Breast epithelium (tissue), 4 donors: ENCODE measurements around the gene PDGFD. TPM values are rescaled to one million over a fixed set of nuclear protein-coding genes. Genes with fewer than 3 reads are reported as not detected.

Experiments used
- DNase-seq, 2 donors: peaks; one replicate each; pipeline ENCODE4 v3.0.0-alpha.2; 2019; ENCODE audit warnings: low spot score in 2 of 2
- H3K27ac ChIP-seq, 2 donors: fragments of 200-600 bp; sonication (generic) in 1 of 2; one replicate each; pipeline ENCODE4 v1.5.1; 2016 to 2019; ENCODE audit warnings: mild to moderate bottlenecking in 1 of 2
- H3K27me3 ChIP-seq, 2 donors: fragments of 200-600 bp; sonication (generic) in 1 of 2; one replicate each; pipeline versions ENCODE4 v1.5.1 to v1.6.0; 2017 to 2019; ENCODE audit warnings: control low read depth in 1 of 2, mild to moderate bottlenecking in 1 of 2
- H3K36me3 ChIP-seq: fragments of 200-600 bp; one replicate; pipeline ENCODE4 v1.5.1; 2019
- H3K4me1 ChIP-seq, 2 donors: fragments of 200-600 bp; sonication (generic); one replicate each; pipeline ENCODE4 v1.5.1; 2016 to 2019; ENCODE audit warnings: control low read depth in 1 of 2
- H3K4me3 ChIP-seq, 3 donors: fragments of 200-600 bp; sonication (generic); 1 replicate in 2 of 3; 2 replicates in 1 of 3; pipeline ENCODE4 v1.5.1; 2016 to 2019; ENCODE audit warnings: mild to moderate bottlenecking in 3 of 3, moderate library complexity in 2 of 3
- H3K9me3 ChIP-seq, 2 donors: fragments of 200-600 bp; sonication (generic) in 1 of 2; one replicate each; pipeline ENCODE4 v1.5.1; 2016 to 2019; ENCODE audit warnings: control low read depth in 1 of 2
- CTCF ChIP-seq, 3 donors: fragments of 450-650 bp; IDR thresholded peaks; one replicate each; pipeline ENCODE4 v1.5.1; 2016 to 2017; ENCODE audit warnings: antibody characterized with exemption in 3 of 3, mild to moderate bottlenecking in 3 of 3, moderate library complexity in 3 of 3
- POLR2A ChIP-seq: fragments of 450-650 bp; IDR thresholded peaks from one replicate; pipeline ENCODE4 v1.6.1; 2016; ENCODE audit warnings: antibody characterized with exemption, mild to moderate bottlenecking, moderate library complexity
- POLR2AphosphoS5 ChIP-seq, 3 donors: sonication (generic); formaldehyde crosslinking; IDR thresholded peaks; one replicate each; pipeline ENCODE4 v1.6.1; 2017; ENCODE audit warnings: antibody characterized with exemption in 3 of 3
- intact Hi-C: fragments of 100-400 bp; cut with DNase I; formaldehyde crosslinking; loops from one replicate; pipeline ENCODE4 v1.15.1; 2023; ENCODE audit warnings: low total_unique reads
- total RNA-seq, 3 donors: library from RNA; depleted of rRNA; stranded (reverse); fragments of >200 nt; gene quantifications; one replicate each; pipeline ENCODE4 v1.1.0, GENCODE V29; 2016

The PDGFD gene
- total RNA-seq, 3 donors from 2014 or later, result 21.8 to 76.0 (median 53.1) TPM

DNA sequence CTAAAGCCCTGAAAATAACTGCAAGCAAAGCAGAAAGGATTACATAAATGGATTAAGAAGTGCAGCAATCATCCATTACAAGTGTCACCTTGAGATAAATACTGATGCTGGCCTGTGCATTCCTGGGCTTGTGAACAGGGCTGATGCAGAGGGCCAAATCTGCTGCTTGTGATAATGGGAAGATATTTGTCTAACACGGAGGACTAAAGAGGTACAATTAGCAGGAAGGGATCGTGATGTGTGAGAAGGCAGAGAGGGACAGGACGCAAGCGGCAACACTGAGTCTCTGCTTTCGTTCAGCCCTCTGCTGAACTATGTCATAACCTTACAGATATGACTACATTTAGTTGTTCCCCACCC, 235.2 kb downstream of the PDGFD start:
- DNase-seq, result no peak
- Histone ChIP-seq H3K9me3 (no peaks in the 10 kb centered on the region), H3K27me3 (no peaks in the 10 kb centered on the region), H3K4me3 (no peak overlapping the region), H3K36me3 (no peaks in the 10 kb centered on the region), H3K4me1 (no peaks in the 10 kb centered on the region), H3K27ac (no peak overlapping the region)
- intact Hi-C loops, result no loop called here
- TF ChIP-seq CTCF (IDR thresholded peaks at IDR 0.05) (no peak), POLR2A (no peak), POLR2AphosphoS5 (IDR thresholded peaks at IDR 0.05) (no peak)

DNA sequence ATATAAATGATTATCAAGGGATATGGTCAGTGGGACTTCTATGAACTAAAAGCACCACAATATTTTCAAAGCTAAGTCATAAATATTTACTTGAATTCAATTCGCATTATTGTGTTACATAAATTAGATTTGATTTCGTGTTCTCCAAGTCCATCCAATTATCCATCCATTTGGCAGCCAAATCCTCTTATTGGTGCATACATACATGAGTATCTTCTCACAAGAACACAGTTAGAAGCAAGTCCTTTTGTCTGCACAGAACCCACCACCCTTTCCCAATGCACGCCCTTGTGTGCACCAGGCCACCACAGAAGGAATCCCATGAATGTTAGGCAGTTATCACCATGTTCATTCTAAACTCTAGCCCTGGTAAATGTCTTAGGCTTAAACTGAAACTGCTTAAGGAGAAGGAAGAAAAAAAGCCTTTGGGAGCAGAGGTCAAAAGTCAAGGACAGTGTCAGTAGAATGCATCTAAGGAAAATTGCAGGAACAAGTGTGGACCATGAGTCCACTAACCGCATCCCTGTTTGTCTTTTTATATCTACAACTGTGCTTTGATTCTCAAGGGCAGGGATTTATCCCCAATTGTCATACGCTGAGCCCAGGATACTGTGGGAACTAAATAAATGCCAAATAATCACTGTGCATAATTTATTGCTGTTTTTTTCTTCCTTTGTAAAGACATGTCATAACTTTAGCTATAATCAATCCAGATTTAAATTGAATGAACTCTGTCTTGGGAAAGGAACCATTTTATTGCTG, 235.7 kb downstream of the PDGFD start:
- intact Hi-C loops, result no loop called here
- Histone ChIP-seq H3K4me3 (no peak overlapping the region), H3K36me3 (no peaks in the 10 kb centered on the region), H3K4me1 (no peaks in the 10 kb centered on the region), H3K27me3 (no peaks in the 10 kb centered on the region), H3K27ac (no peak overlapping the region), H3K9me3 (no peaks in the 10 kb centered on the region)
- DNase-seq, result no peak
- no peak for TF ChIP-seq CTCF (IDR thresholded peaks at IDR 0.05)
- no peak for TF ChIP-seq POLR2AphosphoS5 (IDR thresholded peaks at IDR 0.05)
- TF ChIP-seq POLR2A, result no peak

GRCh38 chr11:103927535-103927934, 236.4 kb downstream of the PDGFD start:
- no peaks in the 10 kb centered on the region for H3K4me1 ChIP-seq
- no peaks in the 10 kb centered on the region for H3K27me3 ChIP-seq
- no peak for DNase-seq
- intact Hi-C loops, result no loop called here
- no peak for TF ChIP-seq POLR2AphosphoS5 (IDR thresholded peaks at IDR 0.05)
- TF ChIP-seq POLR2A, result no peak
- TF ChIP-seq CTCF (IDR thresholded peaks at IDR 0.05), result no peak
- H3K9me3 ChIP-seq, result no peaks in the 10 kb centered on the region
- no peak overlapping the region for H3K27ac ChIP-seq
- H3K4me3 ChIP-seq, result no peak overlapping the region
- no peaks in the 10 kb centered on the region for H3K36me3 ChIP-seq

GRCh38 chr11:103926990-103927389, 237.0 kb downstream of the PDGFD start:
- Histone ChIP-seq H3K27ac (no peak overlapping the region), H3K36me3 (no peaks in the 10 kb centered on the region), H3K4me3 (no peak overlapping the region), H3K9me3 (no peaks in the 10 kb centered on the region), H3K4me1 (no peaks in the 10 kb centered on the region), H3K27me3 (no peaks in the 10 kb centered on the region)
- no peak for DNase-seq
- no peak for TF ChIP-seq POLR2A
- no peak for TF ChIP-seq CTCF (IDR thresholded peaks at IDR 0.05)
- no peak for TF ChIP-seq POLR2AphosphoS5 (IDR thresholded peaks at IDR 0.05)
- intact Hi-C loops, result no loop called here

- TF ChIP-seq POLR2AphosphoS5 (IDR thresholded peaks at IDR 0.05) (no peak), CTCF (IDR thresholded peaks at IDR 0.05) (no peak), POLR2A (no peak)
- peak overlapping the region in 1 of 2 donors; percentile 42 for H3K27ac ChIP-seq
- DNase-seq, result no peak
- H3K9me3 ChIP-seq, result no peaks in the 10 kb centered on the region
- intact Hi-C loops, result no loop called here
- H3K4me3 ChIP-seq, result no peak overlapping the region
- no peaks in the 10 kb centered on the region for H3K36me3 ChIP-seq
- no peaks in the 10 kb centered on the region for H3K27me3 ChIP-seq
- no peaks in the 10 kb centered on the region for H3K4me1 ChIP-seq
Measured at GRCh38 chr11:103924166-103925013, 239.6 kb downstream of the PDGFD start.
